OCI-LY3 (cell line): ENCODE data around the gene CUZD1.

Source experiments
- H2AFZ ChIP-seq: fragments of 200-600, 300-600 bp; shearing (Covaris generic); 2 replicates; pipeline ENCODE4 v1.6.0; 2014; ENCODE audit warnings: antibody characterized with exemption, low read depth, low read length
- H3K27ac ChIP-seq: fragments of 200-600, 300-600 bp; sonication (generic); 2 replicates; pipeline ENCODE4 v1.5.1; 2014; ENCODE audit warnings: mild to moderate bottlenecking, low read length, moderate library complexity, mixed read lengths
- H3K27me3 ChIP-seq: fragments of 200-600, 300-600 bp; sonication (generic); 2 replicates; pipeline ENCODE4 v1.6.1; 2014; ENCODE audit warnings: low read depth, low read length, mixed read lengths
- H3K36me3 ChIP-seq: fragments of 200-600, 300-600 bp; sonication (generic); replicated peaks from 2 replicates; pipeline ENCODE3; 2014; ENCODE audit warnings: low read depth, low read length, mixed read lengths
- H3K4me1 ChIP-seq: fragments of 300-600, 200-600 bp; sonication (generic); 2 replicates; pipeline ENCODE4 v1.6.1; 2014; ENCODE audit warnings: low read length, mixed read lengths
- H3K4me2 ChIP-seq: fragments of 200-600, 300-600 bp; sonication (generic); 2 replicates; pipeline ENCODE4 v1.6.1; 2014; ENCODE audit warnings: low read length, mixed read lengths
- H3K4me3 ChIP-seq: fragments of 300-600, 200-600 bp; sonication (generic); 2 replicates; pipeline ENCODE4 v1.5.1; 2014; ENCODE audit warnings: antibody characterized with exemption, mild to moderate bottlenecking, low read length, moderate library complexity
- H3K79me2 ChIP-seq: fragments of 300-600, 200-600 bp; shearing (Covaris generic); 2 replicates; pipeline ENCODE4 v1.6.1; 2014; ENCODE audit warnings: mild to moderate bottlenecking, low read length, mixed read lengths
- H3K9ac ChIP-seq: fragments of 300-600, 200-600 bp; shearing (Covaris generic); 2 replicates; pipeline ENCODE4 v1.6.0; 2014; ENCODE audit warnings: mild to moderate bottlenecking, low read length, moderate library complexity
- H3K9me3 ChIP-seq: fragments of 200-600, 300-600 bp; shearing (Covaris generic); 2 replicates; pipeline ENCODE4 v1.6.1; 2014; ENCODE audit warnings: low read length, mixed read lengths; ENCODE audit not compliant: insufficient read depth
- H4K20me1 ChIP-seq: fragments of 200-600, 300-600 bp; sonication (generic); 2 replicates; pipeline ENCODE4 v1.6.1; 2016; ENCODE audit warnings: low read length, mixed read lengths; ENCODE audit not compliant: insufficient read depth
- EZH2phosphoT487 ChIP-seq: fragments of 200-600 bp; shearing (Covaris generic); IDR thresholded peaks from 2 replicates; pipeline ENCODE4 v1.6.1; 2018; ENCODE audit warnings: antibody characterized with exemption, mixed run types, low read depth
- TF ChIP-seq, protein P1 (sequence below): fragments of 200-600, 300-600 bp; sonication (generic); IDR thresholded peaks from 2 replicates; pipeline ENCODE4 v1.5.1; 2014; ENCODE audit warnings: antibody characterized with exemption, low read length, low read depth

Gene CUZD1

DNA sequence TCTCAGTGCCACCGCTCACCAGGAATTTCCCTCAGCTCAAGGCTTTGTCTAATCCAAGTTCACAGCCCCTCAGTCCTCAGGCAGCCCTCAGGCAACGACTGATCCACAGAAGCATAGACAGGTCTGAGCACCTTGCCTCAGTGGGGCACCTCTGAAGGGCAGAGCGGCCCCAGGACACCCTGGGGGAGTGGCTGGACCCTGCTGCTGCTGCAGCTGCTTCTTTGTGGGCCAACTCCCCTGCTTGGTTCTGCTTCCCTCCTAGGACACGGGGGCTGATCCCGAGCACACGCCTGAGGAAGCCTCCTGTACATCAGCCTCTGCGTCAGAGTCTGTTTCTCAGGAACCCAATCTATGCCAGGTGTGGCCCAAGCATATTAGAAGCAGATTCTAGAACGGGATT is 16.2 kb downstream of the CUZD1 start:
- H3K36me3 ChIP-seq = peaks cover 24% of the 10 kb centered on the region

DNA sequence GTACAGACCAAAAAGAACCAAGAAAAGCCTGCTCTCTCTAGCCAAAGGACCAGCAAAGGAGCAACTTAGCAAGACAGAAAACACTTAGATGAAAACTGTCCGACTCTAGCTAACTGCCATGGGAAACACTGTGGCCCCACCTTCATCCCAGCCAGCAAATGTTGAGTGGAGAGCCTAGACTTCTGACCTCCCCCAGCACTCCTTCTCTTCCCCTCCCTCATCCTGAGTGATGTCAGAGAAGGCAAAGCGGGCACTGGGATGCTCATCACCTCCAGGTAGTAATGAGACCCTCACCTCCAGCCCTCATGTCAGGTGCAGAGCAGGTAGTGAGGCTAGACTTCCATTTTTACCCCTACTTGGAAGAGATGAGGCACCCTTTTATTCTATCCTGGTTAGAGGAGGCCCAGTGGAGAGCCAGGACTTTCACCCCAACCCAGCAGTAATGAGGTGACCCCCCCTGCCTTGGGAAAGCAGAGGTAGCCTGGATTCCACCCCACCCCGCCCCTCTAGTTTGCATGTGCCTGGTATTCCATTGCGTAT is 16.9 kb downstream of the CUZD1 start:
- Histone ChIP-seq H3K9ac (no peak overlapping the region), H3K9me3 (no peaks in the 10 kb centered on the region), H4K20me1 (no peaks in the 10 kb centered on the region), H3K4me3 (no peak overlapping the region), H3K36me3 (peaks cover 22% of the 10 kb centered on the region), H3K4me2 (no peak overlapping the region), H3K27me3 (no peaks in the 10 kb centered on the region; the same call in 1 of the 2 replicates), H3K79me2 (no peaks in the 10 kb centered on the region), H3K4me1 (no peaks in the 10 kb centered on the region), H3K27ac (no peak overlapping the region), H2AFZ (no peak overlapping the region)
- TF ChIP-seq, protein P1, sequence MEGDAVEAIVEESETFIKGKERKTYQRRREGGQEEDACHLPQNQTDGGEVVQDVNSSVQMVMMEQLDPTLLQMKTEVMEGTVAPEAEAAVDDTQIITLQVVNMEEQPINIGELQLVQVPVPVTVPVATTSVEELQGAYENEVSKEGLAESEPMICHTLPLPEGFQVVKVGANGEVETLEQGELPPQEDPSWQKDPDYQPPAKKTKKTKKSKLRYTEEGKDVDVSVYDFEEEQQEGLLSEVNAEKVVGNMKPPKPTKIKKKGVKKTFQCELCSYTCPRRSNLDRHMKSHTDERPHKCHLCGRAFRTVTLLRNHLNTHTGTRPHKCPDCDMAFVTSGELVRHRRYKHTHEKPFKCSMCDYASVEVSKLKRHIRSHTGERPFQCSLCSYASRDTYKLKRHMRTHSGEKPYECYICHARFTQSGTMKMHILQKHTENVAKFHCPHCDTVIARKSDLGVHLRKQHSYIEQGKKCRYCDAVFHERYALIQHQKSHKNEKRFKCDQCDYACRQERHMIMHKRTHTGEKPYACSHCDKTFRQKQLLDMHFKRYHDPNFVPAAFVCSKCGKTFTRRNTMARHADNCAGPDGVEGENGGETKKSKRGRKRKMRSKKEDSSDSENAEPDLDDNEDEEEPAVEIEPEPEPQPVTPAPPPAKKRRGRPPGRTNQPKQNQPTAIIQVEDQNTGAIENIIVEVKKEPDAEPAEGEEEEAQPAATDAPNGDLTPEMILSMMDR = no peak
- TF ChIP-seq EZH2phosphoT487 = no peak

More for the DNA sequence above, 16.2 kb downstream of the CUZD1 start:
- TF ChIP-seq, protein P1 = no peak
- TF ChIP-seq EZH2phosphoT487 = no peak
- Histone ChIP-seq H3K27ac (no peak overlapping the region), H4K20me1 (no peaks in the 10 kb centered on the region), H3K27me3 (no peaks in the 10 kb centered on the region), H3K79me2 (no peaks in the 10 kb centered on the region), H3K9me3 (no peaks in the 10 kb centered on the region), H3K4me3 (no peak overlapping the region), H3K4me2 (no peak overlapping the region), H3K9ac (no peak overlapping the region), H2AFZ (no peak overlapping the region), H3K4me1 (no peaks in the 10 kb centered on the region)

DNA sequence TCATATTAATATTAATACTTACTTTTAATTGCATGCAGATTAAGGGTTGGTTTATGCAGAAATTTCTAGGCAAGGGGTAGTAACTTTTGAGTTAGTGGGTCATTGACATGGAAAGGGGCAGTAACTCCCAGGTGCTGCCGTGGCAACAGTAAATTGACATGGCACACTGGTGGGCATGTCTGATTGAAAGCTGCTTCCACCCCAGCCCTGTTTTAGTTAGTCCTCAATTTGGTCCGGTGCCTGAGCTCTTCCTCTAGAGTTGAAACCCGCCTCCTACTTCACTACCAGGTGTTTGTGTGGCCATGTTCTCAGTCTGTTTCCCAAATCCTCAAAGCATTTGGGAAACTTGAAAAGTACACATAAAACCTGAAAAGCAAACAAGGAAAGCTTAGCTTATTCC is 18.4 kb downstream of the CUZD1 start:
- no peak overlapping the region for H3K9ac ChIP-seq
- H2AFZ ChIP-seq = no peak overlapping the region
- H3K9me3 ChIP-seq = no peaks in the 10 kb centered on the region
- H3K27ac ChIP-seq = no peak overlapping the region
- H3K4me3 ChIP-seq = no peak overlapping the region
- H3K36me3 ChIP-seq = peaks cover 15% of the 10 kb centered on the region
- H3K4me2 ChIP-seq = no peak overlapping the region
- H4K20me1 ChIP-seq = no peaks in the 10 kb centered on the region
- no peaks in the 10 kb centered on the region for H3K79me2 ChIP-seq
- H3K27me3 ChIP-seq = no peaks in the 10 kb centered on the region; the same call in 1 of the 2 replicates
- H3K4me1 ChIP-seq = no peaks in the 10 kb centered on the region
- TF ChIP-seq EZH2phosphoT487 = no peak
- TF ChIP-seq, protein P1 = no peak

DNA sequence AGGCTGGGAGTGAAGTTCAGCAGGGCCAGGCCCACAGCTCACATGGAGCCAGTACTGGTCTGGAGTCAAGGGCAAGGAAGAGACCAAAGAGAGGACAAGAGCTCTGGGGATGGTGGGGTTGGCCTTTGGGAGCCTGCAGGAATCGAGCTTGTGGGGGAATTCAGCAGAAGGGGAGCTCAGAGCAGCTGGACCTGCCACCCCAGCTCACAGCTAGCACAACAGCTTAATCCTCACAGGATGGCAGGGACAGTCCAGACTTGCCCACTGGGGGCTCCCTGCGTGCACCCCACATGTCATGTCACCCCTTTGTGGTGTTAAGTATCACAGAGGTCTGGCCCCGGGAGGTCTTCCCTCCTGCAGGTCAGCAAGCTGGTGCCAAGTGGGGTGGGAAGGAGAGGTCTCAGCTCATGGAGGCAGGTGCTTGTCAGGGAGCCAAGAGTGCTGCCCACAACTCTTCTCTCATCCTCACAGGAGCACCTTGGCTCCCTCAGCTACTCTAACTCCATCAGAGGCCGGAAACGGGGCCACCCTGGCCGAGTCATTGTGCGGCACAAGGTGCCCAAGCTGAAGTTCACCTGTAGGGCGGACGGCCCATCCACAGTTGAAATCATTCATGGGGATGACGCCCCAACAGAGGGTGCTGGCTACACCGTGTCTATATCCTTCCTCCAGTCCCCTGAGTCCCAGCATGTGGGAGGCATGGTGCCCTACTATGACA is 22.5 kb downstream of the CUZD1 start:
- H3K4me2 ChIP-seq = no peak overlapping the region
- TF ChIP-seq EZH2phosphoT487 = no peak
- TF ChIP-seq, protein P1 = no peak
- no peak overlapping the region for H3K4me3 ChIP-seq
- no peaks in the 10 kb centered on the region for H3K4me1 ChIP-seq
- H3K27me3 ChIP-seq = no peaks in the 10 kb centered on the region; the same call in 1 of the 2 replicates
- no peaks in the 10 kb centered on the region for H3K9me3 ChIP-seq
- H4K20me1 ChIP-seq = no peaks in the 10 kb centered on the region
- no peak overlapping the region for H2AFZ ChIP-seq
- no peak overlapping the region for H3K27ac ChIP-seq
- no peak overlapping the region for H3K9ac ChIP-seq
- no peaks in the 10 kb centered on the region for H3K79me2 ChIP-seq
- H3K36me3 ChIP-seq = no peaks in the 10 kb centered on the region
